GM18520 (cell line): ENCODE data around the gene TKT.

Experiments used
- ATAC-seq: cut with Tn5 transposase; IDR thresholded peaks from one replicate; pipeline ENCODE4 v1.9.1; 2021; ENCODE audit not compliant: unreplicated experiment

The TKT gene

GRCh38 chr3:53240989-53241972 lies 14.5 kb downstream of the TKT start:
- ATAC-seq = no peak

GRCh38 chr3:53239800-53240199 lies 16.0 kb downstream of the TKT start:
- ATAC-seq = no peak

GRCh38 chr3:53238886-53239285 lies 16.9 kb downstream of the TKT start:
- no peak for ATAC-seq

- no peak for ATAC-seq
Measured at GRCh38 chr3:53238051-53238850, 17.6 kb downstream of the TKT start.

GRCh38 chr3:53236112-53236841 lies 19.5 kb downstream of the TKT start:
- no peak for ATAC-seq

- ATAC-seq = no peak
Measured at GRCh38 chr3:53235545-53235944, 20.3 kb downstream of the TKT start.

GRCh38 chr3:53234841-53235232 lies 21.0 kb downstream of the TKT start:
- ATAC-seq = no peak

GRCh38 chr3:53234130-53234840 lies 21.5 kb downstream of the TKT start:
- no peak for ATAC-seq

GRCh38 chr3:53232641-53233377 lies 23.0 kb downstream of the TKT start:
- ATAC-seq = no peak

GRCh38 chr3:53231532-53232511 lies 24.0 kb downstream of the TKT start:
- no peak for ATAC-seq

- ATAC-seq = no peak
Measured at GRCh38 chr3:53230789-53231188, 25.0 kb downstream of the TKT start.

- ATAC-seq = no peak
Measured at GRCh38 chr3:53230041-53230621, 25.7 kb downstream of the TKT start.

GRCh38 chr3:53229606-53230005 lies 26.2 kb downstream of the TKT start:
- ATAC-seq = no peak

GRCh38 chr3:53229171-53229570 lies 26.7 kb downstream of the TKT start:
- ATAC-seq = no peak

- ATAC-seq = no peak
Measured at GRCh38 chr3:53227993-53228885, 27.6 kb downstream of the TKT start.

- no peak for ATAC-seq
Measured at GRCh38 chr3:53226841-53227407, 28.9 kb downstream of the TKT start.
